GM12872 (cell line): ENCODE results near the gene FRAS1.

Experiments
- TF ChIP-seq, protein P1 (sequence below): IDR thresholded peaks from 3 replicates; pipeline ENCODE4 v1.5.1; 2011; ENCODE audit warnings: low read depth, mild to moderate bottlenecking, low read length, moderate library complexity; ENCODE audit not compliant: insufficient read depth

FRAS1 gene

DNA sequence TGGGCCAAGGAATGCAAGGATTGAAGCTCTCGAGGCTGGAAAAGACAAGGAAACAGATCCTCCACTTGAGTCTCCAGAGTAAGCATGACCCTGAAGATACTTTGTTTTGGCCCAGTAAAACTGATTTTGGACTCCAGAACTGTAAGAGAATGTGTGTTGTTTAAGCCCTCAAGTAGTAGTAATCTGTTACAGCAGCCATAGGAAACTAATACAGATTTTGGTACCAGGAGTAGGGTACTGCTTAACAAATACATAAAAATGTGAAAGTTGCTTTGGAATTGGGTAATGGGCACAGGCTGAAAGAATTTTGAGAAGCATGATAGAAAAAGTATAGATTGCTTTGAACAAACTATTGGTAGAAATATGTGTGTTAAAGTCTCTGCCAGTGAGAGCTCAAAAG, 17.4 kb upstream of the FRAS1 start:
- TF ChIP-seq, protein P1, sequence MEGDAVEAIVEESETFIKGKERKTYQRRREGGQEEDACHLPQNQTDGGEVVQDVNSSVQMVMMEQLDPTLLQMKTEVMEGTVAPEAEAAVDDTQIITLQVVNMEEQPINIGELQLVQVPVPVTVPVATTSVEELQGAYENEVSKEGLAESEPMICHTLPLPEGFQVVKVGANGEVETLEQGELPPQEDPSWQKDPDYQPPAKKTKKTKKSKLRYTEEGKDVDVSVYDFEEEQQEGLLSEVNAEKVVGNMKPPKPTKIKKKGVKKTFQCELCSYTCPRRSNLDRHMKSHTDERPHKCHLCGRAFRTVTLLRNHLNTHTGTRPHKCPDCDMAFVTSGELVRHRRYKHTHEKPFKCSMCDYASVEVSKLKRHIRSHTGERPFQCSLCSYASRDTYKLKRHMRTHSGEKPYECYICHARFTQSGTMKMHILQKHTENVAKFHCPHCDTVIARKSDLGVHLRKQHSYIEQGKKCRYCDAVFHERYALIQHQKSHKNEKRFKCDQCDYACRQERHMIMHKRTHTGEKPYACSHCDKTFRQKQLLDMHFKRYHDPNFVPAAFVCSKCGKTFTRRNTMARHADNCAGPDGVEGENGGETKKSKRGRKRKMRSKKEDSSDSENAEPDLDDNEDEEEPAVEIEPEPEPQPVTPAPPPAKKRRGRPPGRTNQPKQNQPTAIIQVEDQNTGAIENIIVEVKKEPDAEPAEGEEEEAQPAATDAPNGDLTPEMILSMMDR: no peak

DNA sequence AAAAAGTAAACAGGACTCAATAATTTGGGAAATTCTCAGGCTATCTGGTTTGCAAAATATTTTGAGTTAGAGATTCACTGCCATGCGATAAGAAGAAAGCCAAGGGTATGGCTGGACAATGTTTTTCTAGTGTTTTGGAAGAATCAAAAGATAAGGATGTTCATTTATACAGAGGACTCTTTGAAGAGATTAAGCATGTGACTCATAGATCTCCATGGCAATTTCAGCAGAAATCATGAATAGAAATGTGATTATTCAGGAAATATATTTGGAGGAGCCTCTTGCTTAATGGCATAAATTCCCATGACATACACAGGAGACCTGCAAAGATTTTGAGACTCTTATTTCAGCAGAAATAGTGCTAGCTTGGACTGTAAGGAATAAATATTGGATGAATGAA, 16.7 kb upstream of the FRAS1 start:
- TF ChIP-seq, protein P1: no peak

DNA sequence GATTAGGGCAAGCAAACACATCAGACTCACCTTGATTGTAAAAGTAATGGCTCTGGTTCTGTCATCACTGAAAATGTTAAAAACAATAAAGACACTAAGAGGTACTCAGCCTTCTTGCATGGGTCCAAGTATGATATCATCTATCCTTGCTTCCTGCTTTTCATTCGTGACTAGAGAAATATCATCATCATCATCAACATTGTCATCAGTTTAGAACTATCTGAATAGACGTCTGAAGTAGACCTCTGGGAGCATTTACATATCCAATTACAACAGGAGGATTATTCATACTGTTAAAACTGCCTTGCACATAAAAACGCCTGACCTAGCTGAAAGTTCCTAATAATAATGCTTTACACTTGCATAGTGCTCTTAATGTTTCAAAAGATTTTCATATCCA, 9.8 kb upstream of the FRAS1 start:
- TF ChIP-seq, protein P1: no peak

DNA sequence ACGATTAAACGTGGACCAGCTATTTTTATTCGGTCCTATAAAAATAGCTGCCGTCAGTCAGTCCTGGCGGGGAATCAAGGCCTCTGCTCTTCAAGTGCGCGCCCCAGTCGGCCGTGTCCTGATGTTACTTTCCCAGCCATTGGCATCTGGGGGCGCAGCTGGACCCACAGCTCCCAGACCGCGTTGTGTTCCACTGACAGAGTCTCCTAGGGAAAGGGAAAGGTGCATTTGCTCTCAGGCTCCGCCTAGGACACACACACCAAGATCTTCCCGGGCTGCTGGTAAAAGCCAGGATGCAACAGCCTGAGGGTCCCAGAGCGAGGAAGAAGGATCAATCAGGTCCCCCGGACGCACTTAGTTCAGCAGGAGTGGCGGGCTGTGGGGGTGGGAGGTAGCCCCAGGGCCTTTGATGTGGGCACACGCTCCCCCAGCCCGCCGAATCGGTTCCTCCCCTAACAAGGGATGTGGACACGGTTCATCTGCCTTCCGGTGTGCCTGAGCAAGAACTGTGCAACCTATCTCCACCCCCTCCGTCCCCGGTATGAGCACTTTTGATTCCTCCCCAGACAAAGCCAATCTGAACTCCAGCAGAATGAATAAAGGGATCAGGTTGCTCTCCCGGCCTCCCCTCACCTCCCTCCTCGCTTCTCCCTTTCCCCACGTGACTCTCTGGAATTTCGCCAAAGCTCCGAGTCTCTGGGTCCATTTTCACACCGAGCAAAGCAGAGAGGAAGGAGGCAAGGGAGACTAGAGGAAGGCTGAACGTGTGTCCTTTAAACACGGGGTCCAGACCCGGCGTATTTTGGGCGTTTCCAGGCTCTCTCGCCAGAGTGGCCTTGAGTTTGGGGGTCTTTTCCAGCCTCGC, 626 bp upstream of the FRAS1 start:
- TF ChIP-seq, protein P1: no peak

DNA sequence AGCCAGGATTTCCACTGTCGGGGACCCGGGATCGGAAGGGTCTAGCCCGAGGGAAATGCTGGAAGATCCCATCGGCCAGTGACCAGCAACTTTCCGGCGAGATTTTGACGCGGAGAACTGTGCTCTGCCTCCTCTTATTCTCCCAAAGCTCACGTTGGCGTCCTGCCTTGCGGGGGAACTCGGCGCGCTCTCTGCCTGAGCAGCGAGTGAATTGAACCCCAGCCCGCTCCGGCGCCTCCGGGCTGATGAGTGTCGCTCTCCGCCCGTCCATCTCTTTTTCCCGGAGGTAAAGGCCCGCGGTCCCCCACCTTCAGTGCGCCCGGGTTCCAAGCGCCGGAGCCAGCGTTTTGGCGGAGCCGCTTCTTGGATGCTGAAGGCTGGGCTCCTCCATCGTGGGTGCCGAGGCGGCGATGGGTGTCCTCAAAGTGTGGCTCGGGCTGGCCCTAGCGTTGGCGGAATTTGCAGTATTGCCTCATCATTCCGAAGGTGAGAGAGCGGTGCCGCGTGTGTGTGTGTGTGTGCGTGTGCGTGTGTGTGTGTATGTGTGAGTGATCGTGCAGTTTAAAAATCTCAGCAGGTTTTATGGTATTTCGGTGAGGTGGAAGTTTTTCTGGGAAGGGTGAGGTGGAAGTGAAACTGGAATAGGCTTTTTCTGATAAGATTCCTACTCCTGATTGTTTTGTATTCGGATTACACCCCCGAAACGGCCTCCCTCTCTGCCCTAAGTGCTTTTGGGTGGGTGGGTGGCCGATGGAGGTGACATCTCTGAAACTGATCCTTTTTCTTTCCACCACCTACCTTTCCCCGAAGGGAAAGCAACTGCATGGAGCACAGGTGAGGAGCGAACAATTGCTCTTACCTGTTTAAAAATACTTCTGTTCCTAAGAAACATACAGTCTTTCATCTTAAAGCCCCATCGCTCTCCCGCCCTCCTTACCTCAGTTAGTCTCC, 752 bp downstream of the FRAS1 start:
- TF ChIP-seq, protein P1: no peak

DNA sequence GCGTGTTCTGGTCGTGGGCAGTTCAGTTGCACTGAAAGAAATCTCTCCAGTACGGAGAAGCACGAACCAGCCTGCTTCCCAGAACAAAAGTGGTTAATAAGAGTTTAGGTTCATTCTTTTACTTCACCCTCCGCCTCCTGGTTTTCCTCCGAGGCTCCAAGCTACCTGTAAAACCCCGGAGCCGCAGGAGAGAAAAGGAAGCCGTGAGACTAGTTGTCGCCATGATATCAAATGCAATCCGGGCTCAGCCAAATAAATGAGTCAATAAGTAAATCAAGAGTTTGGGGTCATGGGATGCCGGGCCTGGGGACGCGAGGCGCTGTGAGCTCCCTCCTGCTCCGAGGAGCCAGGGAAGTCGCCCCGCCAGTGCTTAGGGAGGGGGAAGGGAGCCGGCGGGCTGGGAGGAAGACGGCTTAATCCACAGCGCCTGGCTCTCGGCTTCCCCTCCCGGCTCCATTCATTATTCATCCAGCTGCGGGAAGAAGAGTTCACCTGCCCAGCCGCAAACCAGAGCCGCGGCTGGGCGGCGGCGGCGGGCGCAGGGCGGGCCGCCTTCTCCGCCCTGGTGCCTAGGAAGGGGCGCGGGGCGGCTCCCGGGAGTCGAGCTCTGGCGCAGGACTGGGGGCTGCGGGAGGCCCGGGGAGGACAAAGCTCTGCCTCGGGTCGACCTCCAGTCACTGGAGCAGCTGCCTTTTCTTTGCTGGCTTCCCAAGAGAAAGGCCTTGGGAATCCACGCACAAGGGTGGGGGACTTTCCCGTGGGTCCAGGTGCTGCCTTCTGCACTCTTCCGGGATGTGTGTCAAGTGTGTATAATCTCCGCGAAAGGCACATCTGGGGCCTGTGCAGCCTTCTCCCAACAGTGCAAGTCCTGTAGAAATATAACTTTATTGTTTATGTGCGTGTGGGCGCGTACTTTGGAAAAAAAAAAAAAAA, 1.7 kb downstream of the FRAS1 start:
- TF ChIP-seq, protein P1: no peak
